OCI-LY1 (cell line): ENCODE measurements around the gene STAT4.

Source experiments
- H2AFZ ChIP-seq: fragments of 200-600 bp; sonication (generic), shearing (Covaris generic); 2 replicates; pipeline ENCODE4 v1.6.0; 2014; ENCODE audit warnings: antibody characterized with exemption, mild to moderate bottlenecking, low read length
- H3F3A ChIP-seq: fragments of 200-600 bp; sonication (generic), shearing (Covaris generic); 2 replicates; pipeline ENCODE4 v1.6.0; 2014; ENCODE audit warnings: mild to moderate bottlenecking, antibody characterized with exemption, low read length, moderate library complexity; ENCODE audit not compliant: insufficient read depth
- H3K27ac ChIP-seq: fragments of 200-600 bp; sonication (generic); 2 replicates; pipeline ENCODE4 v1.5.1; 2014; ENCODE audit warnings: low read length, mixed run types, mild to moderate bottlenecking, low read depth; ENCODE audit not compliant: poor library complexity, severe bottlenecking
- H3K27me3 ChIP-seq: fragments of 200-600 bp; sonication (generic); 2 replicates; pipeline ENCODE4 v1.6.0; 2014; ENCODE audit warnings: antibody characterized with exemption, mild to moderate bottlenecking, low read length, moderate library complexity; ENCODE audit not compliant: insufficient read depth
- H3K36me3 ChIP-seq: fragments of 200-600 bp; sonication (generic); 2 replicates; pipeline ENCODE4 v1.6.1; 2014; ENCODE audit warnings: mild to moderate bottlenecking, antibody characterized with exemption, low read length, moderate library complexity, mixed read lengths; ENCODE audit not compliant: insufficient read depth
- H3K4me1 ChIP-seq: fragments of 200-600 bp; sonication (generic); 2 replicates; pipeline ENCODE4 v1.5.1; 2014; ENCODE audit warnings: mild to moderate bottlenecking, low read length, moderate library complexity; ENCODE audit not compliant: insufficient read depth, severe bottlenecking
- H3K4me2 ChIP-seq: fragments of 200-600 bp; sonication (generic), shearing (Covaris generic); 2 replicates; pipeline ENCODE4 v1.6.1; 2014; ENCODE audit warnings: low read length
- H3K4me3 ChIP-seq: fragments of 200-600 bp; sonication (generic); 2 replicates; pipeline ENCODE4 v1.5.1; 2014; ENCODE audit warnings: low read length, low read depth, mild to moderate bottlenecking, mixed read lengths; ENCODE audit not compliant: poor library complexity, severe bottlenecking
- H3K79me2 ChIP-seq: fragments of 200-600 bp; shearing (Covaris generic); 2 replicates; pipeline ENCODE4 v1.6.1; 2016; ENCODE audit warnings: mixed run types, low read length, mixed read lengths; ENCODE audit not compliant: insufficient read depth
- H3K9ac ChIP-seq: fragments of 200-600 bp; sonication (generic), shearing (Covaris generic); 2 replicates; pipeline ENCODE4 v1.6.1; 2014; ENCODE audit warnings: mild to moderate bottlenecking, low read length, mixed read lengths
- H3K9me2 ChIP-seq: fragments of 200-600 bp; sonication (generic), shearing (Covaris generic); 2 replicates; pipeline ENCODE4 v1.6.1; 2014; ENCODE audit warnings: low read depth, mild to moderate bottlenecking, low read length, mixed read lengths
- H3K9me3 ChIP-seq: fragments of 200-600 bp; shearing (Covaris generic); 2 replicates; pipeline ENCODE4 v1.6.1; 2014; ENCODE audit warnings: low read length, mixed read lengths
- H4K20me1 ChIP-seq: fragments of 200-600 bp; sonication (generic), shearing (Covaris generic); 2 replicates; pipeline ENCODE4 v1.6.0; 2016; ENCODE audit warnings: mild to moderate bottlenecking, low read length; ENCODE audit not compliant: insufficient read depth
- CTCF ChIP-seq: fragments of 200-600 bp; sonication (generic), shearing (Covaris generic); IDR thresholded peaks from 2 replicates; pipeline ENCODE4 v1.5.1; 2017; ENCODE audit warnings: mild to moderate bottlenecking, antibody characterized with exemption, low read length, moderate library complexity, mixed read lengths
- EZH2 ChIP-seq: fragments of 200-600 bp; sonication (generic), shearing (Covaris generic); IDR thresholded peaks from 2 replicates; pipeline ENCODE4 v1.8.0; 2017; ENCODE audit warnings: borderline replicate concordance, mixed run types, mild to moderate bottlenecking, antibody characterized with exemption, low read length, moderate library complexity, mixed read lengths

The STAT4 gene

GRCh38 chr2:191178806-191179514, 28.2 kb upstream of the STAT4 start:
- Histone ChIP-seq H3K36me3 (no peaks in the 10 kb centered on the region), H2AFZ (no peak overlapping the region), H3K4me2 (no peak overlapping the region), H3K9ac (no peak overlapping the region), H3K4me1 (no peaks in the 10 kb centered on the region), H4K20me1 (no peaks in the 10 kb centered on the region), H3K9me2 (no peaks in the 10 kb centered on the region), H3K27me3 (no peaks in the 10 kb centered on the region), H3F3A (no peaks in the 10 kb centered on the region), H3K79me2 (no peaks in the 10 kb centered on the region), H3K27ac (no peak overlapping the region), H3K9me3 (no peaks in the 10 kb centered on the region), H3K4me3 (no peak overlapping the region)
- TF ChIP-seq CTCF: no peak
- no peak for TF ChIP-seq EZH2

DNA sequence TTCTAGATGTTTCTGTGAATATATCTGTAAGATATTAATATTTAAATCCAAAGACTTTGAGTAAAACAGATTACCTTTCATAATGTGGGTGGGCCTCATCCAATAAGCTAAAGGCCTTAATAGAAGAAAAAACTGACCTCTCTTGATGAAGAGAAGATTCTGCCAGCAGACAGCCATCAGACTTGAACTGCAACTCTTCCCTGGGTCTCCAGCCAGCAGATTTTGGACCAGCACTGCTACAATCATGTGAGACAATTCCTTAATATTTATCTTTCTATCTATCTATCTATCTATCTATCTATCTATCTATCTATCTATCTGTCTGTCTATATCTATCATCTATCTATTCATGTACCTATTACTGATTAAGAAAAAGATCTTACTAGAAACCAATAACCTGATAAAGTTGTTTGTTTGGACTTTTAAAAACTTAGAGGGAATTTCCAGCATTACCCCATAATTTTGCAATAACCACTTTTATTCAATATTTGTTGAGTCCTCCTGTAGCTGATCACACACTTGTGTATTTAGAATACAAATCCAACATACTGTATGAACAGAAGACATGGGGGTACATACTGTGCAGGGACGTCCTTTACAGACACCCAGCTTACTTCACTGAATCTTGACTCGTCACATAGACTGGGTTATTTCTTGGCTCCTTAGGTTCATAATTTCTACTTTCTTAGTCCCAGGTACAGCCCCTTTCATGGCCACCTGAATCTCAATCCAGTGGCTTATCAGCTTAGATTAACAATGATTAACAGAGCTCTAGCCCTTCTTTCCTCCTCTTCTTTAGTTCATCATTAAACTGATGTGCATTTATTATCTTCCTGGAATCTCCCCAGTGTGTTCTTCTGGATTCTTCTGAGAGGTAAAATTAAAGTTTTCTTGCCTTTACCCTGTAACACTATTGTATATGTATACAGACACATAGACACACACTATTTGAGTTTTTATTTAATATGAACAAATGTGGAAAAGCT, 27.2 kb upstream of the STAT4 start:
- Histone ChIP-seq H3K79me2 (no peaks in the 10 kb centered on the region), H3K4me1 (no peaks in the 10 kb centered on the region), H3K27ac (no peak overlapping the region), H3K9me3 (no peaks in the 10 kb centered on the region), H3K9me2 (no peaks in the 10 kb centered on the region), H3F3A (no peaks in the 10 kb centered on the region), H3K4me3 (no peak overlapping the region), H3K27me3 (no peaks in the 10 kb centered on the region), H4K20me1 (no peaks in the 10 kb centered on the region), H3K4me2 (no peak overlapping the region), H3K9ac (no peak overlapping the region), H2AFZ (no peak overlapping the region), H3K36me3 (no peaks in the 10 kb centered on the region)
- TF ChIP-seq EZH2 (no peak), CTCF (no peak)

DNA sequence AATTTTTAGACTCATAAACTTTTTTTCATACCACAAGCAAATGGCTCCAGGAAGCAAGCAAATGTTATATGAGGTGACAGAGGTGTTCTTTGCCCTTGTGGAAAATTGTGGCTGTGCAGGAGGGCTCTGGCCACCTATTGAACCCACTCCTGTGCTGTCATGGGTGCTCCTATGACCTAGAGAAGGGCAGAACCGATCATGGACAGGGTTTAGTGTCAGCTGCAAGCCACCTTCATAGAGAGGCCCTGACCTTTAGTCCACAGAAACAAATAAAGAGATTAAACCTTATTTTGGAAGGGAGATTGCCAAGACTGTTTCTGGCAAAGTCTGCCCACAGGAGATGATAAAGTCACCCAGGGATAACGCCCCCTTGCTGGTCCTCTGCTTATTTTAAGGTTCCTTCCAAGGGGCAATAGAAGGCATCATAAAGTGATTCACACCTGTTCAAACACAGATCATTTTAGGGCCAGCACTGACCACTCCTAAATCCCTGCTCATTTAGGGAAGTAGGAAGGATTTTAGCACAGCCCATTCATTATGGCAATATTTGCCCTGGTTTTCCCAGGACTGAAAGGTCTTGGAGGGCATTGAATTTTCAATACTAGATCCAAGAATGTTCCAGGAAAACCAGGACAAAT, 26.1 kb upstream of the STAT4 start:
- Histone ChIP-seq H3K27ac (no peak overlapping the region), H3K4me1 (no peaks in the 10 kb centered on the region)

More for the DNA sequence above, 26.1 kb upstream of the STAT4 start:
- H3K4me2 ChIP-seq: no peak overlapping the region
- no peaks in the 10 kb centered on the region for H3K9me2 ChIP-seq
- no peaks in the 10 kb centered on the region for H3K27me3 ChIP-seq
- no peaks in the 10 kb centered on the region for H4K20me1 ChIP-seq
- no peaks in the 10 kb centered on the region for H3K9me3 ChIP-seq
- no peak overlapping the region for H3K4me3 ChIP-seq
- H3F3A ChIP-seq: no peaks in the 10 kb centered on the region
- TF ChIP-seq CTCF: no peak
- H3K9ac ChIP-seq: no peak overlapping the region
- H2AFZ ChIP-seq: no peak overlapping the region
- H3K36me3 ChIP-seq: no peaks in the 10 kb centered on the region
- H3K79me2 ChIP-seq: no peaks in the 10 kb centered on the region
